ENCODE results near the gene SREBF2.

The SREBF2 gene

DNA sequence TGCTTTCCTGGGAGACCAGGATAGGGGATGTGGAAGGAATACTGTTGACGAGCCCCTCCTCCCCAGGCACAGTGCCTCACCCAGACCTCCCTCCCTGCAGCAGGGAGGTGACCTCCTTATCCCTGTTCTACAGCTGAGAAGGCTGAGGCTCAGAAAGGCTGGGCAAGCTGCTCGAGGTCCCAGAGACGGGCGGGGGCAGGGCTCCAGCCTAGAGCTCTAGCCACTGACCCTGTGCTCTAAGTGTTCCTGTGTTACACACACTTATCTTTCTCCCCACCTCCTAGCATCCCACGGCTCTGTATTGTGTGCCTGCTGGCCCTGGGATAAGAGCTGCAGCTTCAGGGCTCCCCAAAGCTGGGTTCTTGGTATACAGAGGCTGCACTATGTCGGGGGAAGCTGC is 24.5 kb upstream of the SREBF2 start:
- H3K9me3 ChIP-seq (ENCODE audit: control insufficient read depth, low read length): no peaks in the 10 kb centered on the region
- no peaks in the 10 kb centered on the region for H3K27me3 ChIP-seq (replicated peaks; ENCODE audit: control insufficient read depth, insufficient read depth, low read length, poor library complexity, severe bottlenecking)
- H3K4me3 ChIP-seq (ENCODE audit: insufficient read depth, low read depth, low read length, poor library complexity, severe bottlenecking): no peak overlapping the region
- peaks cover 26% of the 10 kb centered on the region for H3K36me3 ChIP-seq (ENCODE audit: control insufficient read depth, insufficient read depth, low read length)
- no peaks in the 10 kb centered on the region for H3K4me1 ChIP-seq (ENCODE audit: control insufficient read depth, insufficient read depth, low read length, poor library complexity, severe bottlenecking)
- H3K27ac ChIP-seq (ENCODE audit: insufficient read depth, low read length, poor library complexity, severe bottlenecking): no peak overlapping the region
- DNase-seq: no peak

DNA sequence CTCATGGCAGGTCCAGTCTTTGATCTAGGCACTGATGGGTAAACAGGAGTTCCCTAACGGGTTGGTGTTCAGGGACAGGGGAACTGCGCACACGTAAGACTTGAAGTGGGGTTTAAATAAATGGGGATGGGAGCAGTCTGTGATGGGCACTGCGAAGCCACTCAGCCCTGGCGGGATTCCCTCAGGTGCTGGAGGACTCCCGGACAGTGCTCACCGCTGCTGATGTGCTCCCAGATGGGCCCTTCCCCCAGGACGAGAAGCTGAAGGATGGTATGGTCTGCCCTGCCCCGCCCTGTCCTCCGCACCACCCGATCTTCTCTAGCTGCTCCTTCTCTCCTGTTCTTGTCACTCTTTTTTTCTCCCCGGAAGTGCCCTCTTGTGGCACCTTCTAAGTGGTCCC is 22.9 kb upstream of the SREBF2 start:
- no peak for DNase-seq
- Histone ChIP-seq H3K4me3 (ENCODE audit: insufficient read depth, low read depth, low read length, poor library complexity, severe bottlenecking) (no peak overlapping the region), H3K27me3 (replicated peaks; ENCODE audit: control insufficient read depth, insufficient read depth, low read length, poor library complexity, severe bottlenecking) (no peaks in the 10 kb centered on the region), H3K9me3 (ENCODE audit: control insufficient read depth, low read length) (no peaks in the 10 kb centered on the region), H3K27ac (ENCODE audit: insufficient read depth, low read length, poor library complexity, severe bottlenecking) (no peak overlapping the region), H3K36me3 (ENCODE audit: control insufficient read depth, insufficient read depth, low read length) (peaks cover 33% of the 10 kb centered on the region), H3K4me1 (ENCODE audit: control insufficient read depth, insufficient read depth, low read length, poor library complexity, severe bottlenecking) (no peaks in the 10 kb centered on the region)

DNA sequence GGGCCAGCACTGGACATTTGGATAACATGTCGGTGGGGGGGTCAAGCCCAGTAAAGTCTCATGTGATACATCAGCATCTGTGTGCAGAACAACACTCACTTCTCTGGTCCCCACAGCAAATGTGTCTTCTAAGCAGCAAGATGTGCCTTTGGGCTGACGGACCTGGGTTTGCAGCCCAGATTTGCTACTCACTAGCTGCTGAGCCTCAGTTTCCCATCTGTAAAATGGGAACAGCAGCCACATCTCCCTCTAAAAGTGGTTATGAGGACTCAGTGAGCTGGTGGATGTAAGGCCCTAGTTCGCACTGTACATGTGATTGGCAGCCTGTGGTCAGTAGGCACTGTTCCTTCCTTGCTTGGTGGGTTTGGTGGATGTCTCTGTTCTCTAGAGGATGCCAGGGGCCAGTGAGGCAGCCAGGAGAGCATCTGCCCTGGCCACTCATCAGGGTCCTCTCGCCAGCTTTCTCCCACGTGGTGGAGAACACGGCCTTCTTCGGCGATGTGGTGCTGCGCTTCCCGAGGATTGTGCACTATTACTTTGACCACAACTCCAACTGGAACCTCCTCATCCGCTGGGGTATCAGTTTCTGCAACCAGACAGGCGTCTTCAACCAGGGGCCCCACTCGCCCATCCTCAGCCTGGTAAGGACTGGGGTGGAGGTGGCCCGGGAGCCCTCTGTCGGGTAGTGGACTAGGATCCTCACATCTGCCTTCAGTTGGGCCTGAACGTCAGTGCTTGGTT is 19.9 kb upstream of the SREBF2 start:
- DNase-seq: no peak
- Histone ChIP-seq H3K9me3 (ENCODE audit: control insufficient read depth, low read length) (no peaks in the 10 kb centered on the region), H3K36me3 (ENCODE audit: control insufficient read depth, insufficient read depth, low read length) (peaks cover 38% of the 10 kb centered on the region), H3K27ac (ENCODE audit: insufficient read depth, low read length, poor library complexity, severe bottlenecking) (no peak overlapping the region), H3K27me3 (replicated peaks; ENCODE audit: control insufficient read depth, insufficient read depth, low read length, poor library complexity, severe bottlenecking) (no peaks in the 10 kb centered on the region), H3K4me3 (ENCODE audit: insufficient read depth, low read depth, low read length, poor library complexity, severe bottlenecking) (no peak overlapping the region), H3K4me1 (ENCODE audit: control insufficient read depth, insufficient read depth, low read length, poor library complexity, severe bottlenecking) (no peaks in the 10 kb centered on the region)

DNA sequence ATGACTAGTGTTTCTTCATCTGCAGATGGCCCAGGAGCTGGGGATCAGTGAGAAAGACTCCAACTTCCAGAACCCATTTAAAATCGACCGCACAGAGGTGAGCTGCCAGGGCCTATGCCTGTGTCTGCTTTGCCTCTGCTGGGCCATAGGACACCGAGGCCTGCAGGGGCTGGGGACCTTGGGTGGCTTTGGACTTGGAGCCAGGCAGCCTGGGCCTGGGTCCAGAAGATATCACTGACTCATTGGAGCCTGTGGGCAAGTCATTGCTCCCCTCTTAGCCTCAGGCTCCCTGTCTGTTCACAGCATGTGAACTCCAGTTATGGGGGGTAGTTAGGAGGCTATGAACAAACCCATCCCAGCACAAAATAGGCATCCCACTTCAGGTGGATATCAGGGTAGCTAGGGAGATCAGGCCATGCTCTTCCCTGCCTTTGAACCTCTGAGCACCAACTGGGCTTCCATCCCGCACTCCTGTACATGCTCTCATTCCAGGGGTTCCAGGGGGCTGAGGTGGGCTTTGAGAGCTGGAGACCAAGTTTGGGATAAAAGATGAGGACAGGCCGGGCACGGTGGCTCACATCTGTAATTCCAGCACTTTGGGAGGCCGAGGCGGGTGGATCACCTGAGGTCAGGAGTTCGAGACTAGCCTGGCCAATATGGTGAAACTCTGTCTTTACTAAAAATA is 19.0 kb upstream of the SREBF2 start:
- DNase-seq: no peak
- no peaks in the 10 kb centered on the region for H3K9me3 ChIP-seq (ENCODE audit: control insufficient read depth, low read length)
- H3K4me3 ChIP-seq (ENCODE audit: insufficient read depth, low read depth, low read length, poor library complexity, severe bottlenecking): no peak overlapping the region
- H3K27ac ChIP-seq (ENCODE audit: insufficient read depth, low read length, poor library complexity, severe bottlenecking): no peak overlapping the region
- no peaks in the 10 kb centered on the region for H3K27me3 ChIP-seq (replicated peaks; ENCODE audit: control insufficient read depth, insufficient read depth, low read length, poor library complexity, severe bottlenecking)
- H3K4me1 ChIP-seq (ENCODE audit: control insufficient read depth, insufficient read depth, low read length, poor library complexity, severe bottlenecking): no peaks in the 10 kb centered on the region
- peaks cover 37% of the 10 kb centered on the region for H3K36me3 ChIP-seq (ENCODE audit: control insufficient read depth, insufficient read depth, low read length)

DNA sequence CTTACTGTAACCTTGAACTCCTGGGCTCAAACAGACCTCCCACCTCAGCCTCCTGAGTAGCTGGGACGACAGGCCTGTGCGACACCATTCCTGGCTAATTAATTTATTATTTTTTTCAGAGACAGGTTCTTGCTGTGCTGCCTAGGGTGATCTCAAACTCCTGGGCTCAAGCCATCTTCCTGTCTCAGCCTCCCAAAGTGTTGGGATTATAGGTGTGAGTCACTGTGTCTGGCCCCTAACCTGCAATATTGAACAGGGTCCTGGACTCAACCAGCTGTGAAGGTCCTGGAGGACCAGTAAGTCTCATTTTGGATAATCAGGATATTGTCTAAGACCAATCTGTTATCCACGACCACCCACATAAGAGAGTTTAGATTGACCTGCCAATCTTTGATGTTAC is 17.2 kb upstream of the SREBF2 start:
- Histone ChIP-seq H3K36me3 (ENCODE audit: control insufficient read depth, insufficient read depth, low read length) (peaks cover 31% of the 10 kb centered on the region), H3K27me3 (replicated peaks; ENCODE audit: control insufficient read depth, insufficient read depth, low read length, poor library complexity, severe bottlenecking) (no peaks in the 10 kb centered on the region), H3K4me1 (ENCODE audit: control insufficient read depth, insufficient read depth, low read length, poor library complexity, severe bottlenecking) (no peaks in the 10 kb centered on the region), H3K4me3 (ENCODE audit: insufficient read depth, low read depth, low read length, poor library complexity, severe bottlenecking) (no peak overlapping the region), H3K9me3 (ENCODE audit: control insufficient read depth, low read length) (no peaks in the 10 kb centered on the region), H3K27ac (ENCODE audit: insufficient read depth, low read length, poor library complexity, severe bottlenecking) (no peak overlapping the region)
- no peak for DNase-seq

DNA sequence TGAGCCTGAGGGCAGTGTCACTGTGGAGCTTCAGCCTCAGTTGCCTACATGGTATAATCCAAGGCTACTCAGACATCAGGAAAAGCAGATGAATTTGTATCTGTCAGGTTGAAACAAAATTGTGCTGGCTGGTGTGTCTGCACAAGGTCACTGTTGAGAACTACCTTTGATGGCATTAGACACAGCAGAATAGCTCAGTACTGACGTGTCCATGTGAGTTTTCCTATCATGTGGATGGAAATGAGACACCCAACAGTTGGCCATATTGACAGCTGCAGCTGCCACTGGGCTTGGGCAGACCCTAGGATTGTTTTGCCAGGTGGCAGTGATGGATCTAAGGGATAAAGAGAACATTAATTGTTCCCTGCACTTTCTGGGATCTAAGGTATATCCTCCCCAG is 16.7 kb upstream of the SREBF2 start:
- H3K9me3 ChIP-seq (ENCODE audit: control insufficient read depth, low read length): no peaks in the 10 kb centered on the region
- H3K4me3 ChIP-seq (ENCODE audit: insufficient read depth, low read depth, low read length, poor library complexity, severe bottlenecking): no peak overlapping the region
- DNase-seq: no peak
- H3K4me1 ChIP-seq (ENCODE audit: control insufficient read depth, insufficient read depth, low read length, poor library complexity, severe bottlenecking): no peaks in the 10 kb centered on the region
- no peak overlapping the region for H3K27ac ChIP-seq (ENCODE audit: insufficient read depth, low read length, poor library complexity, severe bottlenecking)
- H3K36me3 ChIP-seq (ENCODE audit: control insufficient read depth, insufficient read depth, low read length): peaks cover 26% of the 10 kb centered on the region
- H3K27me3 ChIP-seq (replicated peaks; ENCODE audit: control insufficient read depth, insufficient read depth, low read length, poor library complexity, severe bottlenecking): no peaks in the 10 kb centered on the region

DNA sequence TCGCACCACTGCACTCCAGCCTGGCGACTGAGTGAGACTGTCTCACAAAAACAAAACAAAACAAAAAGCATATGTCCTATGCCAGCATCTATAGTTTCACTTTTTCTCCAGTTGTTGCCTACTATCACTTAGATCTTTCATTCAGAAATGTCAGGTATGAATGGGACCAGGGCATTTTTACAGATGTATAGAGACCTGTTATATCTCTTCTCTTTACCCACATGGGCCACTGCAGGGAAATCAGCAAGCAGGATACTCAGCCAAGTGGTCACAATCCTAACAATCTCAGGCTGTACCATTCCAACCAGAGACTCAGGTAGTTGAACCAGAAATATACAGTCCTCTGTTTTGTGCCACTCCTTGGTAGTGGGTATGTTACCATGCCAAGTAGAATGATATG is 16.0 kb upstream of the SREBF2 start:
- DNase-seq: no peak
- peaks cover 26% of the 10 kb centered on the region for H3K36me3 ChIP-seq (ENCODE audit: control insufficient read depth, insufficient read depth, low read length)
- no peaks in the 10 kb centered on the region for H3K4me1 ChIP-seq (ENCODE audit: control insufficient read depth, insufficient read depth, low read length, poor library complexity, severe bottlenecking)
- H3K4me3 ChIP-seq (ENCODE audit: insufficient read depth, low read depth, low read length, poor library complexity, severe bottlenecking): no peak overlapping the region
- no peaks in the 10 kb centered on the region for H3K27me3 ChIP-seq (replicated peaks; ENCODE audit: control insufficient read depth, insufficient read depth, low read length, poor library complexity, severe bottlenecking)
- no peak overlapping the region for H3K27ac ChIP-seq (ENCODE audit: insufficient read depth, low read length, poor library complexity, severe bottlenecking)
- no peaks in the 10 kb centered on the region for H3K9me3 ChIP-seq (ENCODE audit: control insufficient read depth, low read length)

DNA sequence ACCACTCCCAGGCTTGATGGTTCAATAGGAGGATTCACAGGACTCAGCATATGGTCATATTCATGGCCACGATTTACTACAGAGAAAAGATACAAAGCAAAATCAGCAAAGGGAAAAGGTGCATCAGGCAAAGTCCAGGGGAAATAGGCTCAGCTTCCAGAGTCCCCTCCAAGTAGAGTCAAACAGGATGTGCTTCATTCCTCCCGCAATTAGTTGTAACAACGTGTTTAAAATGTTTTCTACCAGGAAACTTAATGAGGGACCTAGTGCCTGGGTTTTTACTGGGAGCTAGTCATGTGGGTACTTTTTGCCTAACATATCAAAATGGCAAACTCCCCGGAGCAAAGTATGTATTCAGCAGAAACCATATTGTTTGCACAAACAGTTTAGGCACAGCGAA is 14.9 kb upstream of the SREBF2 start:
- H3K36me3 ChIP-seq (ENCODE audit: control insufficient read depth, insufficient read depth, low read length): peaks cover 22% of the 10 kb centered on the region
- DNase-seq: no peak
- H3K27ac ChIP-seq (ENCODE audit: insufficient read depth, low read length, poor library complexity, severe bottlenecking): no peak overlapping the region

DNA sequence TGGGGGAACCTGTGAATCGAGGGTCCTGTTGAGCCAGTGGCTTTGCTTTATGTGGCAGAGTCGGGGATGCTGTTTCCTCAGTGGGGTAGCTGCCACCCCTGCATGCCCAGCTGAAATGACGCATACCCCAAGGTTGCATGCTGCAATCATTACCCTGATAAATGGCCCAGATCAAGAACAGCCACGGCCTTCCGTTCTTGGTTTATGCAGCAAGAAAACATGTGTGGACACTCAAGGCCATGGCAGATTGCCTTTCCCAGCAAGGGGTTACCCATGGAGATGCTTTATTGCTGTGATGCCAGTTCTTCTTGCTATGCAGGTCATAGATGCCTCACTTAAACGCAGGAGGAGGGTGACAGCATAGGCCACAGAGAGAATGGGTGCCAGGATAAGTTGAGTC is 14.3 kb upstream of the SREBF2 start:
- Histone ChIP-seq H3K36me3 (ENCODE audit: control insufficient read depth, insufficient read depth, low read length) (peaks cover 18% of the 10 kb centered on the region), H3K27me3 (replicated peaks; ENCODE audit: control insufficient read depth, insufficient read depth, low read length, poor library complexity, severe bottlenecking) (no peaks in the 10 kb centered on the region), H3K4me1 (ENCODE audit: control insufficient read depth, insufficient read depth, low read length, poor library complexity, severe bottlenecking) (peaks cover 2% of the 10 kb centered on the region), H3K4me3 (ENCODE audit: insufficient read depth, low read depth, low read length, poor library complexity, severe bottlenecking) (no peak overlapping the region), H3K27ac (ENCODE audit: insufficient read depth, low read length, poor library complexity, severe bottlenecking) (no peak overlapping the region), H3K9me3 (ENCODE audit: control insufficient read depth, low read length) (no peaks in the 10 kb centered on the region)
- no peak for DNase-seq

More for the DNA sequence above, 14.9 kb upstream of the SREBF2 start:
- Histone ChIP-seq H3K4me1 (ENCODE audit: control insufficient read depth, insufficient read depth, low read length, poor library complexity, severe bottlenecking) (peaks cover 2% of the 10 kb centered on the region), H3K27me3 (replicated peaks; ENCODE audit: control insufficient read depth, insufficient read depth, low read length, poor library complexity, severe bottlenecking) (no peaks in the 10 kb centered on the region), H3K4me3 (ENCODE audit: insufficient read depth, low read depth, low read length, poor library complexity, severe bottlenecking) (no peak overlapping the region), H3K9me3 (ENCODE audit: control insufficient read depth, low read length) (no peaks in the 10 kb centered on the region)

DNA sequence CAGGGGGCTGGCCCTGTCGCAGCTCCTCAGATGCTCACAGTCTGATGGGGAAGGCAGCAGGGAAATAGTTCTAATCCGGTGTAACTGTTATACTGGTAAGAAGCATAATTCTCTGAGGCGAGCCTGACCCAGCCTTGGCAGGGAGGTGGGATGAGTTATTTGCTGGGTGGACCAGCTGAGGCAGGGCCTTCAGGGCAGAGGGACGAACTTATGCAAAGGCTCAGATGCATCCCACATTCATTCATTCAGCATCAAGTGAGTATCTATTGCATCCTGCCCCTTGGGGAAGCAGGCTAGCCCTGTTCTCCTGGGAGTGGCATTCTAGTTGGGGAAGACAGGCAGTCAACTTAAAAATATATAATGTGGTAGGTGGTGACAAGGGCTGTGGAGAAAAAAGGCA is 13.6 kb upstream of the SREBF2 start:
- no peak overlapping the region for H3K27ac ChIP-seq (ENCODE audit: insufficient read depth, low read length, poor library complexity, severe bottlenecking)
- H3K27me3 ChIP-seq (replicated peaks; ENCODE audit: control insufficient read depth, insufficient read depth, low read length, poor library complexity, severe bottlenecking): no peaks in the 10 kb centered on the region
- DNase-seq: no peak
- H3K4me1 ChIP-seq (ENCODE audit: control insufficient read depth, insufficient read depth, low read length, poor library complexity, severe bottlenecking): peaks cover 2% of the 10 kb centered on the region
- no peaks in the 10 kb centered on the region for H3K9me3 ChIP-seq (ENCODE audit: control insufficient read depth, low read length)
- peaks cover 12% of the 10 kb centered on the region for H3K36me3 ChIP-seq (ENCODE audit: control insufficient read depth, insufficient read depth, low read length)
- H3K4me3 ChIP-seq (ENCODE audit: insufficient read depth, low read depth, low read length, poor library complexity, severe bottlenecking): no peak overlapping the region
